Heart left ventricle (tissue), 16 donors: Measurements from ENCODE around the gene SFMBT2. TPM values are rescaled to one million over a fixed set of nuclear protein-coding genes. Genes with fewer than 3 reads are reported as not detected.
"Not testable (repeated sequence)": the region's sequence is repeated elsewhere in the genome, so short reads cannot be mapped to it uniquely, and the experiment has no call there.

Source experiments
- ATAC-seq, 4 donors: fragments of 200-7000 bp; cut with Tn5 transposase; one replicate each; pipeline ENCODE4 v1.9.1; 2020 to 2022; ENCODE audit warnings: moderate library complexity in 4 of 4, mild to moderate bottlenecking in 3 of 4, moderate number of reproducible peaks in 1 of 4
- DNase-seq, 5 donors: peaks; one replicate each; pipeline ENCODE4 v3.0.0-alpha.2; 2020
- H3K27ac ChIP-seq, 12 donors: fragments of 200-600 bp; sonication (generic) in 4 of 12; one replicate each; pipeline versions ENCODE4 v1.5.0 to v1.8.0; 2016 to 2022; ENCODE audit warnings: mild to moderate bottlenecking in 2 of 12
- H3K27me3 ChIP-seq, 9 donors: fragments of 200-600 bp; sonication (generic) in 2 of 9; one replicate each; pipeline versions ENCODE4 v1.5.1 to v1.8.0; 2016 to 2022; ENCODE audit warnings: mild to moderate bottlenecking in 3 of 9
- H3K36me3 ChIP-seq, 9 donors: fragments of 200-600 bp; sonication (generic) in 2 of 9; one replicate each; pipeline versions ENCODE4 v1.5.0 to v1.8.0; 2018 to 2022; ENCODE audit warnings: mild to moderate bottlenecking in 2 of 9
- H3K4me1 ChIP-seq, 12 donors: fragments of 200-600 bp; sonication (generic) in 4 of 12; one replicate each; pipeline versions ENCODE4 v1.5.0 to v1.8.0; 2016 to 2022; ENCODE audit warnings: mild to moderate bottlenecking in 3 of 12
- H3K4me3 ChIP-seq, 12 donors: fragments of 200-600 bp; sonication (generic) in 4 of 12; one replicate each; pipeline versions ENCODE4 v1.5.0 to v1.8.0; 2017 to 2022; ENCODE audit warnings: mild to moderate bottlenecking in 9 of 12, moderate library complexity in 4 of 12
- H3K9me3 ChIP-seq, 12 donors: fragments of 200-600 bp; sonication (generic) in 4 of 12; one replicate each; pipeline versions ENCODE4 v1.5.0 to v1.8.0; 2016 to 2022; ENCODE audit warnings: mild to moderate bottlenecking in 1 of 12
- POLR2A ChIP-seq, 2 donors: fragments of 450-650 bp; IDR thresholded peaks; one replicate each; pipeline ENCODE4 v1.6.1; 2017; ENCODE audit warnings: antibody characterized with exemption in 2 of 2, mild to moderate bottlenecking in 2 of 2, moderate library complexity in 2 of 2
- WGBS, 4 donors: extraction: QIAGEN DNeasy Blood & Tissue Kit in 2 of 4; methylation state at CpG; one replicate each; pipeline versions ENCODE4 v1.1.5 to v1.1.7; 2013 to 2018; 5-methylcytosine and 5-hydroxymethylcytosine counted together
- intact Hi-C, 10 donors: fragments of 100-400 bp; cut with DNase I; formaldehyde crosslinking; loops; one replicate each; pipeline versions ENCODE4 v1.11.1 to v1.14.2; 2022
- polyA plus RNA-seq, 2 donors: library from polyadenylated mRNA; stranded (reverse); fragments of 200-250 nt; gene quantifications; one replicate each; pipeline ENCODE4 v1.2.3, GENCODE V29; 2013
- total RNA-seq, 9 donors: library from RNA; depleted of rRNA in 2 of 9; stranded (reverse); fragments of >200 nt in 2 of 9; fragmentation: NEBNext Ultra II Directional in 3 of 9; extraction: Animal tissue kit (Norgen Biotek cat#: 25700) in 3 of 9; gene quantifications; one replicate each; pipeline versions ENCODE4 v1.1.0 to v1.2.4, GENCODE V29; 2016 to 2023
- TF ChIP-seq, protein P1 (sequence below), 12 donors: fragments of 200-600 bp; sonication (generic) in 4 of 12; IDR thresholded peaks; one replicate each; pipeline versions ENCODE4 v1.5.0 to v1.8.0; 2018 to 2022; ENCODE audit warnings: antibody characterized with exemption in 12 of 12, mild to moderate bottlenecking in 5 of 12
- donor health status: ischemic (EF 13 %, LVEDD 7.1; RV severe dilation, severe dysfunction).
- donor health status: healthy with polysubstance abuse.
- donor health status: DM: no; HTN: yes; CAD: no.
- donor health status: DM: no; HTN: no; CAD: no.
- donor health status: ischemic (EF 25% LVEDD 6.9; RV normal size, moderate dysfunction).
- donor health status: ischemic (EF 25% LVEDD 5.7; RV mildly dilated, moderate dysfunction).
- donor health status: healthy.
- donor health status: DM: yes; HTN: yes; CAD: no.
- donor health status: ischemic (EF 35%, LVEDD 5.7; RV mildly dilated, moderate dysfunction).
- donor health status: nonischemic (EF 11% LVEDD 7.7; RV severe dilation, severe dysfunction).
- donor health status: DM: yes; HTN: yes; CAD: no.
- donor health status: PGD.
- donor health status: ischemic (EF 29% LVEDD 5.4; RV normal size, mild dysfunction).
- donor health status: nonischemic (EF 23%, LVEDD 6.1; RV moderate dilation, normal function).

Gene SFMBT2
- total and polyA plus RNA-seq, 11 donors: 2.6 to 25.8 (median 9.6) TPM

DNA sequence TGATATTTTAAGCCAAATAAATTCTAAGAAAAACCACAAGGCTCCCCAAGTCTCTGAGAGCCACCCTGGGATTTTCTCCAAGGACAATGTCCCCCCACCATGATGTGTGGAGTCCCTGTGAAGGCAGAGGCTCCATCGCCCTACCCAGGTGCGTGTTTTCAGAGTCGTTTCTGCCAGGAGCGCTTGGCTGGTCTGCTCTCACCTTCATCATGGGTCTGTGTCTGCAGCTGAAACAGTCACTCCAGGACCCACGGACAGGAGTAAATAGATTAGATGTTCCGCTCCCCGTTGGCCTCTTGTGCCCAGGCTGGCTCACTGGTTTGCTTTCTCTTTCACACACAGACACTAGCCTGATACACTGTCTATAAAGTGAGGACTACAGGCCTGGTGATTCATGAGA lies 217.5 kb downstream of the SFMBT2 start:
- peak in 2 of 4 donors; percentile 48 to 52 for ATAC-seq
- TF ChIP-seq, protein P1, sequence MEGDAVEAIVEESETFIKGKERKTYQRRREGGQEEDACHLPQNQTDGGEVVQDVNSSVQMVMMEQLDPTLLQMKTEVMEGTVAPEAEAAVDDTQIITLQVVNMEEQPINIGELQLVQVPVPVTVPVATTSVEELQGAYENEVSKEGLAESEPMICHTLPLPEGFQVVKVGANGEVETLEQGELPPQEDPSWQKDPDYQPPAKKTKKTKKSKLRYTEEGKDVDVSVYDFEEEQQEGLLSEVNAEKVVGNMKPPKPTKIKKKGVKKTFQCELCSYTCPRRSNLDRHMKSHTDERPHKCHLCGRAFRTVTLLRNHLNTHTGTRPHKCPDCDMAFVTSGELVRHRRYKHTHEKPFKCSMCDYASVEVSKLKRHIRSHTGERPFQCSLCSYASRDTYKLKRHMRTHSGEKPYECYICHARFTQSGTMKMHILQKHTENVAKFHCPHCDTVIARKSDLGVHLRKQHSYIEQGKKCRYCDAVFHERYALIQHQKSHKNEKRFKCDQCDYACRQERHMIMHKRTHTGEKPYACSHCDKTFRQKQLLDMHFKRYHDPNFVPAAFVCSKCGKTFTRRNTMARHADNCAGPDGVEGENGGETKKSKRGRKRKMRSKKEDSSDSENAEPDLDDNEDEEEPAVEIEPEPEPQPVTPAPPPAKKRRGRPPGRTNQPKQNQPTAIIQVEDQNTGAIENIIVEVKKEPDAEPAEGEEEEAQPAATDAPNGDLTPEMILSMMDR (IDR thresholded peaks at IDR 0.05): no peak
- TF ChIP-seq POLR2A (IDR thresholded peaks at IDR 0.05): no peak
- 75 to 87% (median 85%) methylated on average over 6 to 7 of the region's 7 CpGs for WGBS, 4 donors

DNA sequence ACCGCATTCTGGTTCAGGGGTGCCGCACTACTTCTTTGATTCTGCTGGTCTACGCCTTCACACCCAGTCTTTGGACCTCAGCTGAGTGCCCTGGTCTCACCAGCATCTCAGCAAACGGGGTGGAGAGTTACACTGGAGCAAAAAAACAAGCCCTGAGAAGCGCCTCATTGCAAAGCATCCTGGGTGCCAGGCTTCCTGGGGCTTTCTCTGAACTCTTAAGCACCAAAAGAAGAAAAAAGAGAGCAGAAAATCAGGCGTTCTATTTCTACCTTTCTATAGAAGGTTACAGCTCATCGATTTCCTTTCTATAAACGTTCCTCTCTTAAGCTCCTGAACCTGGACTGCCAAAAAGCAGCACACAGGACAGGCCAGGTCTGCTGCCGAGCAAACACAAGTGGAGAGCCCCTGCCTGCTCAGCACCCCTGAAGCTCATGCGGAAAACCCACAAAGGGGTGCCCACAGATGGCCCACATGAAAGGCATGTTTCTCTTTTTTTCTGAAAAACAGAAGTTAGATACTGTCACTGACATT lies 217.9 kb downstream of the SFMBT2 start:
- DNase-seq (no peak), ATAC-seq (no peak)
- Histone ChIP-seq H3K27me3 (no peaks in the 10 kb centered on the region), H3K4me3 (no peak overlapping the region), H3K36me3 (peaks cover 0 to 61% (median 36%) of the 10 kb centered on the region in 9 donors), H3K4me1 (peaks cover 0 to 37% (median 0%) of the 10 kb centered on the region in 12 donors), H3K9me3 (peaks cover 0 to 9% (median 4%) of the 10 kb centered on the region in 12 donors), H3K27ac (peak overlapping the region in 1 of 12 donors; percentile 51)
- 88 to 94% (median 89%) methylated on average over 10 of the region's 10 CpGs for WGBS, 4 donors
- intact Hi-C loops: no loop called here
- TF ChIP-seq, protein P1 (IDR thresholded peaks at IDR 0.05): no peak

More for the DNA sequence above, 217.5 kb downstream of the SFMBT2 start:
- Histone ChIP-seq H3K4me1 (peaks cover 0 to 33% (median 0%) of the 10 kb centered on the region in 12 donors), H3K36me3 (peaks cover 0 to 65% (median 39%) of the 10 kb centered on the region in 9 donors), H3K27me3 (no peaks in the 10 kb centered on the region), H3K4me3 (no peak overlapping the region), H3K9me3 (peaks cover 0 to 9% (median 4%) of the 10 kb centered on the region in 12 donors), H3K27ac (peak overlapping the region in 1 of 12 donors; percentile 51)
- intact Hi-C loops: no loop called here
- DNase-seq: no peak

DNA sequence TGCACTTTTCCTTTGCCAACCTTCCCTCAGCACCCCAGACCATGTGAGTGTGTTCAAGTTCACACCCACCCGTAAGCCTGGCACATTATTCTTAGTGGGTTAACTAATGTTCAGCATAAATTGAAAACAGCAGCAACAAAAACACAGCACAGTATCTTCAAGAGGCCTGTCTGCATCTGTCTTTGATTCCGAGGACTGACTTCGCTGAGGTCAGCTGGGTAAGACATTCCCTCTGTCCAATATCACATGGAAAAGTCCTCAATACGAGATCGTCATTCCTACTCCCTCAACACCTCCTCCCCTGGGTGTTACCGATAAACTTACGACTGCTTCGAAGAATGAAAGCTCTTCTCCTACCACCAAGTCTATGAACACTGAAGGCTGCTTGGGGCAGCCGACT lies 218.8 kb downstream of the SFMBT2 start:
- H3K27ac ChIP-seq: peak overlapping the region in 1 of 12 donors; percentile 51
- intact Hi-C loops: no loop called here
- 74 to 81% (median 79%) methylated on average over 9 of the region's 9 CpGs for WGBS, 4 donors
- DNase-seq (no peak), ATAC-seq (no peak)
- peaks cover 0 to 53% (median 29%) of the 10 kb centered on the region in 9 donors for H3K36me3 ChIP-seq
- peaks cover 0 to 43% (median 0%) of the 10 kb centered on the region in 12 donors for H3K4me1 ChIP-seq
- TF ChIP-seq, protein P1 (IDR thresholded peaks at IDR 0.05): no peak
- TF ChIP-seq POLR2A (IDR thresholded peaks at IDR 0.05): no peak
- H3K27me3 ChIP-seq: no peaks in the 10 kb centered on the region
- peaks cover 0 to 9% (median 4%) of the 10 kb centered on the region in 12 donors for H3K9me3 ChIP-seq
- H3K4me3 ChIP-seq: no peak overlapping the region

DNA sequence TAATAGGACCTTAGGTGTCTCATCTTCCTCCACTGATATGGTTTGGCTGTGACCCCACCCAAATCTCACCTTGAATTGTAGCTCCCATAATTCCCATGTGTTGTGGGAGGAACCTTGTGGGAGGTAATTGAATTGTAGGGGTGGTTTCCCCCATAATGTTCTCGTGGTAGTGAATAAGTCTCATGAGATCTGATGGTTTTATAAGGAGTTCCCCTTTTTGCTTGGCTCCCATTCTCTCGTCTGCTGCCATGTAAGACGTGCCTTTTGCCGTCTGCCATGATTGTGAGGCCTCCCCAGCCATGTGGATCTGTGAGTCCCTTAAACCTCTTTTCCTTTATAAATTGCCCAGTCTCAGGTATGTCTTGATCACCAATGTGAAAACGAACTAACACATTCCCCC lies 220.1 kb downstream of the SFMBT2 start:
- peaks cover 0 to 50% (median 26%) of the 10 kb centered on the region in 9 donors for H3K36me3 ChIP-seq
- intact Hi-C loops, H3K9me3 ChIP-seq, H3K27ac ChIP-seq, H3K27me3 ChIP-seq, H3K4me3 ChIP-seq, ATAC-seq, DNase-seq: not testable (repeated sequence)
- H3K4me1 ChIP-seq: peaks cover 0 to 43% (median 0%) of the 10 kb centered on the region in 12 donors
- WGBS, 4 donors: 92 to 95% (median 95%) methylated on average over 5 of the region's 5 CpGs

DNA sequence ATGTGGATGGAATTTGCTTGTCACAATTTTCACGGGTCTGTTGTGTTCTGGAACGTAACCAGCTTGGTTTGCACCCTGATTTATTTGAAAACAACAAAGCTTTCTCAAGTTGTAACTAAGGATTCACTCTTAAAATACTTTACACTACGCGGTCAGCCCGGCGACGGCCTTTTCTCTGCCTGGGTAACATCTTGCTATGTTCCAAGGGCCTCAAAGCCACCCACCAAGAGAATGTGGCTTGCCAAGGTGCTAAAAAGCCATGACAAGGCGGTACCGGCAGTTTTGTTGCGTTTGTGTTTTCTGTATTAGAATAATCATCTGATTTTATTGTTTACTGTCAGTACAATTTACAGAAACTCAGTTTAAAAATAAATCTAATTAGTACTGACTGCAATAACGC lies 220.9 kb downstream of the SFMBT2 start:
- 89 to 97% (median 91%) methylated on average over 11 of the region's 11 CpGs for WGBS, 4 donors
- Histone ChIP-seq H3K9me3 (peaks cover 0 to 2% (median 0%) of the 10 kb centered on the region in 12 donors), H3K27me3 (no peaks in the 10 kb centered on the region), H3K4me1 (peaks cover 0 to 52% (median 0%) of the 10 kb centered on the region in 12 donors), H3K36me3 (peaks cover 0 to 51% (median 18%) of the 10 kb centered on the region in 9 donors), H3K4me3 (no peak overlapping the region), H3K27ac (no peak overlapping the region)
- DNase-seq (no peak), ATAC-seq (no peak)
- intact Hi-C loops: no loop called here
- TF ChIP-seq POLR2A (IDR thresholded peaks at IDR 0.05): no peak
- TF ChIP-seq, protein P1 (IDR thresholded peaks at IDR 0.05): no peak
